GM12874 (cell line): Measurements from ENCODE around the gene DYNAP.

ENCODE experiments used
- CTCF ChIP-seq: IDR thresholded peaks from 2 replicates; pipeline ENCODE4 v1.5.1; 2011; ENCODE audit warnings: low read depth, mild to moderate bottlenecking, control low read depth, low read length, moderate library complexity; ENCODE audit not compliant: insufficient read depth

DYNAP gene

GRCh38 chr18:54580202-54580729 is 10.8 kb upstream of the DYNAP start:
- TF ChIP-seq CTCF = no peak

- no peak for TF ChIP-seq CTCF
Measured at GRCh38 chr18:54584065-54584464, 7.0 kb upstream of the DYNAP start.

GRCh38 chr18:54585743-54586142 is 5.3 kb upstream of the DYNAP start:
- no peak for TF ChIP-seq CTCF

- TF ChIP-seq CTCF = no peak
Measured at GRCh38 chr18:54604211-54604610, 13.2 kb downstream of the DYNAP start.

GRCh38 chr18:54606835-54607212 is 15.8 kb downstream of the DYNAP start:
- TF ChIP-seq CTCF = no peak

GRCh38 chr18:54607213-54608027 is 16.4 kb downstream of the DYNAP start:
- no peak for TF ChIP-seq CTCF

- no peak for TF ChIP-seq CTCF
Measured at GRCh38 chr18:54608028-54608642, 17.1 kb downstream of the DYNAP start.
